Skeletal muscle tissue (tissue), 4 donors: Measurements from ENCODE around the gene GEMIN5. TPM values are rescaled to one million over a fixed set of nuclear protein-coding genes. Genes with fewer than 3 reads are reported as not detected.

Experiments
- H3K27ac ChIP-seq: one replicate; pipeline ENCODE4 v1.7.0; 2013; ENCODE audit warnings: mild to moderate bottlenecking, low read depth, low read length, inconsistent platforms
- H3K27me3 ChIP-seq, 3 donors: one replicate each; pipeline ENCODE4 v1.7.0; 2013; ENCODE audit warnings: low read length in 3 of 3; ENCODE audit not compliant: control insufficient read depth in 3 of 3, insufficient read depth in 3 of 3
- H3K36me3 ChIP-seq, 3 donors: one replicate each; pipeline ENCODE4 v1.7.0; 2013; ENCODE audit warnings: low read length in 3 of 3; ENCODE audit not compliant: control insufficient read depth in 3 of 3, insufficient read depth in 3 of 3
- H3K4me1 ChIP-seq, 3 donors: one replicate each; pipeline ENCODE4 v1.7.0; 2013; ENCODE audit warnings: low read length in 3 of 3, mild to moderate bottlenecking in 3 of 3; ENCODE audit not compliant: control insufficient read depth in 3 of 3, insufficient read depth in 3 of 3
- H3K4me3 ChIP-seq, 3 donors: one replicate each; pipeline ENCODE4 v1.7.0; 2013; ENCODE audit warnings: low read length in 3 of 3
- H3K9ac ChIP-seq, 3 donors: one replicate each; pipeline ENCODE4 v1.7.0; 2013; ENCODE audit warnings: low read length in 3 of 3, mild to moderate bottlenecking in 3 of 3, moderate library complexity in 2 of 3, low read depth in 1 of 3
- H3K9me3 ChIP-seq, 3 donors: one replicate each; pipeline ENCODE4 v1.7.0; 2013; ENCODE audit warnings: low read length in 3 of 3; ENCODE audit not compliant: control insufficient read depth in 3 of 3
- total RNA-seq: library from RNA; depleted of rRNA; stranded (reverse); fragments of >200 nt; gene quantifications from one replicate; pipeline ENCODE4 v1.2.3, GENCODE V29; 2014
- donor health status: Osteomylitis.

The GEMIN5 gene
- total RNA-seq, 1 donor from 2014 or later, result 18.8 TPM

DNA sequence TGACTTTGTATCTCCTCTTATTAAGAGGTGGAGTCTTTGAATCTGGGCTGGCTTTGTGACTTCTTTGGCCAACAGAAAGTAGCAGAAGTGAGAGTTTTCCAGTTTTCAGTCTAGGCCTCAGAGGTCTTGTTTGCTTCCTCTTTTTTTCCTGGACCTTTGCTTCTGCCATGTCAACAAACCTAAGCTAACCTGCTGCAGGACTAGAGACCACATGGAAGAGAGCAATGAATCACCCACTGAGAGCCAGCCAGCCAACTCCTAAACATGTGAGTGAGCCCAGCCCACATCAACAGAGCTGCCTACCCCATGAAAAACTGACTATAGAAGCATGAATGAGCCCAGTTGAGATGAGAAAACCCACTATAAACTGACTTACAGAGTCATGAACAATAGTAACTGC lies 32.7 kb upstream of the GEMIN5 start:
- Histone ChIP-seq H3K4me1 (no peaks in the 10 kb centered on the region), H3K27ac (no peak overlapping the region), H3K27me3 (no peaks in the 10 kb centered on the region), H3K9ac (no peak overlapping the region), H3K9me3 (no peaks in the 10 kb centered on the region), H3K36me3 (peaks cover 4 to 22% (median 18%) of the 10 kb centered on the region in 3 donors), H3K4me3 (no peak overlapping the region)

DNA sequence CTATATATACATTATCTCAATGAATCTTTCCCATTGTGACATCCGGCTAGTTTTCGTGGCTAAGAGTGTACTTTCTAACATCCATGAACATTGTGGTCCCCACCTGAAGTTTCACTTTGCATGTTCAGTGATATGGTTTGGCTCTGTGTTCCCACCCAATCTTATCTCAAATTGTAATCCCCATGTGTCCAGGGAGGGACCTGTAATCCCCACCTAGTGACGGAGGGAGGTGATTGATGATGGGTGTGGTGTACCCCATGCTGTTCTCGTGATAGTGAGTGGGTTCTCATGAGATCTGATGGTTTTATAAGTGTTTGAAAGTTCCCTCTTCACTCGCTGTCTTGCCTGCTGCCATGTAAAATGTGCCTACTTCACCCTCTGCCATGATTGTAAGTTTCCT lies 30.9 kb upstream of the GEMIN5 start:
- Histone ChIP-seq H3K9ac (no peak overlapping the region), H3K4me3 (no peak overlapping the region), H3K27ac (no peak overlapping the region), H3K27me3 (no peaks in the 10 kb centered on the region), H3K9me3 (no peaks in the 10 kb centered on the region), H3K4me1 (no peaks in the 10 kb centered on the region), H3K36me3 (peaks cover 4 to 18% (median 17%) of the 10 kb centered on the region in 3 donors)

DNA sequence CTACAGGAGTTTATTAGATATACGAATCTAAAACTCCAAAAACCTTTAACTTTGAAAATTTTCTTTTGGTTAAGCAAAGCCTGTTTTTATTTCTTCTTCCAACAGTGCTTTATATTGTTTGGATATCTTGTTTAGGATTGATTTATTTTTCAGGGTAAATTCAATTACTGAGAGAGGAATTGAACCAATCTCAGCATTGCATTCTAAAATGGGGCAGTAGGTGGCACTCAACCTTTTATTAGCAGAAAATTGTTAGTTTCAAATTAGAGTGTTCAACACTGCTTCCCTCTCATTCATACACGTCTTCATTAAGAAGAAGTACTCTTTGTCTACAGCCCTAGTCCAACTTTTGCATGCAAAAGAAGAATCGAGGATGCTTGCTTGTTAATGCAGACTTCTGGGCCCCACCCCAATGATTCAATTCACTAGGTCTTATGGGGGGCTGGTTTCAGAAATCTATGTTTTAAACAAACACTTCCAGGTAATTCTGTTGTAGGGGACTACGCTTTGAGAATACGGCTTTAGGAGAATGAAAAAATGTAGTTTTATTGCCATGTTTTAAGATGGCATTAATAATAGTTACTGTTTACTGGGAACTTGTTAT lies 29.5 kb upstream of the GEMIN5 start:
- H3K9ac ChIP-seq, result no peak overlapping the region
- no peaks in the 10 kb centered on the region for H3K27me3 ChIP-seq
- peaks cover 4 to 18% (median 17%) of the 10 kb centered on the region in 3 donors for H3K36me3 ChIP-seq
- no peaks in the 10 kb centered on the region for H3K9me3 ChIP-seq
- H3K27ac ChIP-seq, result no peak overlapping the region
- no peak overlapping the region for H3K4me3 ChIP-seq
- no peaks in the 10 kb centered on the region for H3K4me1 ChIP-seq

DNA sequence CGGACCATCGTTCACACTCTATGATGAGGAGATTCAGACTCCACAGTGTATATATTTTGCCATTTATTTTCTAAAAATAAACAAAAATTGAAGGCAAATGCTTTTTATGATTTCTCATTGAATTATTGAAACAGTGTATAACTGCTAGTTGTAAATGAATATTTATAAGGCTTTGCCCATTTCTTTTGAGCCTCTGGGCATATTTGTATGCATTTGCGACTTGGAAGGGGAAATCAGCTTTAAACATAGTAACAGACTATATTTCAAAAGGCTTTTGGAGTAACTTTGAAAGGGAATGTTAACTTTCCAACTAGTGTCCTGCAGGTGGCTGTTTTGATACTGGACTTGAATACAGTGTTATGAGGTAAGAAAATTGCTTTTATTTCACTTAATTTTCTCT lies 28.9 kb upstream of the GEMIN5 start:
- H3K4me1 ChIP-seq, result no peaks in the 10 kb centered on the region
- no peaks in the 10 kb centered on the region for H3K27me3 ChIP-seq
- no peak overlapping the region for H3K27ac ChIP-seq
- H3K4me3 ChIP-seq, result no peak overlapping the region
- no peak overlapping the region for H3K9ac ChIP-seq
- no peaks in the 10 kb centered on the region for H3K9me3 ChIP-seq
- peaks cover 4 to 20% (median 17%) of the 10 kb centered on the region in 3 donors for H3K36me3 ChIP-seq

DNA sequence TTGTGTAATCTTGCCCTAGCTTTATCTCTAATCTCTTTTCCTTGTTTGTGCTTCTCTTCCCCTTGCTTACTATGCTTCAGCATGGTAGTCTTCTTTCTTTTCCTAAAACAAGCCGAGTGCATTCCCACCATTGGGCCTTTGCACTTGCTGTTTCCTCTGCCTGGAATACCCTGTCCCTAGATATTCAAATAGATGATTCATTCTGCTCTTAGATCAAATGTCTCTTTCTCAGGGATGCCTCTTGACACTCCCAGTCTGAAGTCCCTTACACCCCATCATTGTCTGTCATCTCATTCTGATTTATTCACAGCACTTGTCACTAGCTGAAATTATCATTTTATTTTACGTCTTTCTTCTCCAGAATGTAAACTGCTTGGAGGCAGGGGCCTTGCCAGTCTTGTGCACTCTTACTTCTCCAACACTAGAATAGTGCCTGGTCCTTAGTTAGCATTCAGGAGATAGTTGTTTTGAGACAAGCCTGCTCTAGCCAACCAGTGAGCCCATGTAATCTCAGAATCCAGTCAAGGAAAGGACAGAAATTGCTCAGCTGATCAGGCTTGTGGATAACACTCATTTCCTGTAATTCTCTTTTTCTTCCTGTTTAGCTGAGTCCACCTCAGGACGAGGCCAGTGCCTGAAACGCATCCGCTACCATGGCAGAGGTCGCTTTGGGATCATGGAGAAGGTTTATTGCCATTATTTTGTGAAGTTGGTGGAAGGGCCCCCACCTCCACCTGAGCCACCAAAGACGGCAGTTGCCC lies 28.2 kb upstream of the GEMIN5 start:
- Histone ChIP-seq H3K4me1 (no peaks in the 10 kb centered on the region), H3K36me3 (peaks cover 8 to 26% (median 17%) of the 10 kb centered on the region in 3 donors), H3K27me3 (no peaks in the 10 kb centered on the region), H3K4me3 (no peak overlapping the region), H3K9ac (no peak overlapping the region), H3K9me3 (no peaks in the 10 kb centered on the region), H3K27ac (peak overlapping the region; percentile 43)

DNA sequence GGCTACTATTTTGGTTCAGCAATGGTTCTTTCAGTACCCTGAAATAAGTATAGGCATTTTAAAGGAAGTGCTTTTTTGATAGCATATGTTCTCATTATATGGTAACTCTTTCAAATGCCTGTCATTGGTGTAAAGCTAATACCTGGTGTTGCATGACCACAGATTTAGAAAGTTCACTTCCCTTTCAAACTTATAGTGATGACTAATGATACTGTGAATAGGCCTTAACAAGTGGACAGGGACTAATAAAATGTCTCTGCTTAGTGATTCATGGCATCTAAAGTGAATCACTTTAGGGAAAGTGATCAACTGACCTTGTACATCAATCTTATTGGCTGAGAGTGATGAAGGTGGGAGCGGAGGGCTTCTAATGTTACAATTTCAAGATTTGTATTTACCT lies 24.5 kb upstream of the GEMIN5 start:
- Histone ChIP-seq H3K9ac (no peak overlapping the region), H3K9me3 (no peaks in the 10 kb centered on the region), H3K4me1 (no peaks in the 10 kb centered on the region), H3K27me3 (no peaks in the 10 kb centered on the region), H3K4me3 (no peak overlapping the region), H3K27ac (no peak overlapping the region), H3K36me3 (peaks cover 15 to 39% (median 28%) of the 10 kb centered on the region in 3 donors)

DNA sequence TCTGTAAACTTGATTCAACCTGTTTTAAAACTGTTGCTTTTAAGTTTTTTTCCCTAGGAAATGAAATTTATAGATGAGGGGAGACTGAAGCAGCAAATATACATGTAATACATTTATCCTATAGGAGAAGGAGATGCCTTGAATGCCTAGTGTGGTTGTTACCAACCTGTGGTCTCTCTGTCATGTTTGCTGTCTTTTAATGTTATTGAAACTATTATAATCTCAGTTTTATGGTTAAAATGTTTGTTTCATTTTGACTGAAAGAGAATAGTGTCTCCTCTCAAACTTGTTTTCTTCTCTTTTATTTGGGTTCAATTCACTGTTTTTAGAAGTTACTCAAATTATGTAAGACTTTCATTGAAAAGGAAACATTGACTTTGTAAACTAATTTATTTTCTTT lies 18.7 kb upstream of the GEMIN5 start:
- no peaks in the 10 kb centered on the region for H3K27me3 ChIP-seq
- H3K36me3 ChIP-seq, result peaks cover 9 to 30% (median 17%) of the 10 kb centered on the region in 3 donors
- no peaks in the 10 kb centered on the region for H3K4me1 ChIP-seq
- no peak overlapping the region for H3K9ac ChIP-seq
- H3K9me3 ChIP-seq, result no peaks in the 10 kb centered on the region
- no peak overlapping the region for H3K27ac ChIP-seq
- no peak overlapping the region for H3K4me3 ChIP-seq

DNA sequence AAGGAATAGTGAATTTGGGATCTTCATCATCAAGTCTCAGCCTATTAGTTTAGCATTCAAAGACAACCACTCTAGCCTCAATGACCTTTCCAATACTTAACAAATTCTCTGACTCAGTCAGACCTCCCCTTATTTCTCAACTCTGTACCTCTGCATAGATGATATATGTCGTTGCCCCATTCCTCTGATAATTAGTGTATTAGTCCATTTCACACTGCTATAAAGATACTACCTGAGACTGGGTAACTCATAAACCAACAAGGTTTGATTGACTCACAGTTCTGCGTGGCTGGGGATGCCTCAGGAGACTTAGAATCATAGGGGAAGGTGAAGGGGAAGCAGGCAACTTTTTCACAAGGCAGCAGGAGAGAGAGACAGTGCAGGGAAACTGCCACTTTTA lies 11.8 kb upstream of the GEMIN5 start:
- Histone ChIP-seq H3K27ac (no peak overlapping the region), H3K4me1 (peaks cover 0 to 4% (median 0%) of the 10 kb centered on the region in 3 donors), H3K4me3 (no peak overlapping the region), H3K36me3 (no peaks in the 10 kb centered on the region), H3K27me3 (no peaks in the 10 kb centered on the region), H3K9me3 (no peaks in the 10 kb centered on the region), H3K9ac (no peak overlapping the region)

DNA sequence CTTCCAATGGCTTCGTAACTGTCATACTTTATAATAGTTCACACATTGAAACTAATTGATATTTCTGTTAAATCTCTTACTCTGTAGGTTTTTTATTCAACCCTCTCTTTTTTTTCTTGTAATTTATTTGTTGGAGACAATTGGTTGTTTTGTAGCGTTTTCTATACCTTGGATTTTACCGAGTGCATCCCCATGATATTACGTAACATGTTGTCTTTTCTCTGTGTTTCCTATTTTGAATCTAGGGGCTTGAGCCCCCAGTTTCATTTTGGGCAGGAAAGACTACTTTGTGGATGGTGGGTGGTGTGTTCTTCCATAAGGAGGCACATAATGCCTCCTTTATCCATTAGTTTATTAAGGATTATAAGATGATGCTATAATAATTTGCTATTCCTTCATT lies 10.3 kb upstream of the GEMIN5 start:
- Histone ChIP-seq H3K36me3 (no peaks in the 10 kb centered on the region), H3K9me3 (no peaks in the 10 kb centered on the region), H3K9ac (no peak overlapping the region), H3K4me3 (no peak overlapping the region), H3K27me3 (no peaks in the 10 kb centered on the region), H3K4me1 (peaks cover 0 to 6% (median 0%) of the 10 kb centered on the region in 3 donors), H3K27ac (no peak overlapping the region)

DNA sequence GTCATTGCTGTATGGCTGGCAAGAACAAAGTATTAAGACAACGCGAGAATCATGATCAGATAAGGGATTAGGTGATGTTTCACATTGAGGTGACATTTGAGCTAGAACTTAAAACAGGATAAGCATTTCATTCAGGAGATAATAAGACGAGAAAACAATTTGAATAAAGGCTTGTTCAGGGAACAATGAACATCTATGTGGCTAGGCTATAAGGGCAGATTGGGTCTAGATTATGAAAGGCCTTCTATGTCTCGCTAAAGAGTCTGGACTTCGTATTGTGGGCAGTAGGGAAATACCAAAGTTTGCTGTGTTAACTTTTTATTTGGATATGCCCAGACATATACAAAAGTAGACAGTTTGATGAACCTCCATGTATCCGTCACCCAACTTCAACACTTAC lies 9.8 kb upstream of the GEMIN5 start:
- Histone ChIP-seq H3K9ac (no peak overlapping the region), H3K36me3 (peaks cover 0 to 3% (median 0%) of the 10 kb centered on the region in 3 donors), H3K9me3 (no peaks in the 10 kb centered on the region), H3K4me1 (peaks cover 2 to 11% (median 3%) of the 10 kb centered on the region in 3 donors), H3K27ac (no peak overlapping the region), H3K4me3 (no peak overlapping the region), H3K27me3 (no peaks in the 10 kb centered on the region)
